Measurements from ENCODE around the gene NFKBIL1. TPM values are rescaled to one million over a fixed set of nuclear protein-coding genes. Genes with fewer than 3 reads are reported as not detected.

Gene NFKBIL1
- total and polyA plus RNA-seq, 9 of the 15 experiments (the other 6 are each of a cell fraction or from before 2014, with no cell fraction given), result 0.49 to 33.1 (median 7.6) TPM

DNA sequence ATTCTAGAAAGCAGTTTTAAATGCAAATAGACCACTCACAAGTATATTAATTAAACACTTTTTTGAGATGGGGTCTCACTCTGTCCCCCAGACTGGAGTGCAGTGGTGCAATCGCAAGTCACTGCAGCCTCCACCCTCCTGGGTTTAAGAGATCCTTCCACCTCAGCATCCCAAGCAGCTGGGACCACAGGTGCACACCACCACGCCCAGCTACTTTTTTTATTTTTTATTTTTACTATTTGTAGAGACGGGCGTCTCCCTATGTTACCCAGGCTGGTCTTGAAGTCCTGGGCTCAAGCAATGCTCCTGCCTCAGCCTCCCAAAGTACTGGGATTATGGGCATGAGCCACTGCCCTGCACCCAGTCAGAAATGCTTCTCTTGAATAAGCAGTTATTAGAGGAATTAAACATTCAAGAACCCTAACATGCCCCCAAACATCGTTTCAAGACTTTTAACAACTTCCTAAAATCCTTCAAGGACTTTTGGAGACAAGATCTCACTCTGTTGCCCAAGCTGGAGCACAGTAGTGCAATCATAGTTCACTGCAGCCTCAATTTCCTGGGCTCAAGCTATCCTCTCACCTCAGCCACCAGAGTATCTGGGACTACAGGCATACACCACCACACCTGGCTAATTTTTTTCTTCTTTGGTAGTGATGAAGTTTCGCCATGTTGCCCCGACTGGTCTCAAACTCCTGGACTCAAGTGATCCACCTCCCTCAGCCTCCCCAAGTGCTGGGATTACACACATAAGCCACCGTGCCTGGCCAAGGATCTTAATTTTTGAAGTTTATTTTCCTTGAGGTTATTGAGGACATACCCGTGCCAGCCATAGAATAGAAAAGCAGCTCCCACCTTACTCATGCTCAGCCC lies 15.4 kb upstream of the NFKBIL1 start (continued):
- TF ChIP-seq, protein P1, sequence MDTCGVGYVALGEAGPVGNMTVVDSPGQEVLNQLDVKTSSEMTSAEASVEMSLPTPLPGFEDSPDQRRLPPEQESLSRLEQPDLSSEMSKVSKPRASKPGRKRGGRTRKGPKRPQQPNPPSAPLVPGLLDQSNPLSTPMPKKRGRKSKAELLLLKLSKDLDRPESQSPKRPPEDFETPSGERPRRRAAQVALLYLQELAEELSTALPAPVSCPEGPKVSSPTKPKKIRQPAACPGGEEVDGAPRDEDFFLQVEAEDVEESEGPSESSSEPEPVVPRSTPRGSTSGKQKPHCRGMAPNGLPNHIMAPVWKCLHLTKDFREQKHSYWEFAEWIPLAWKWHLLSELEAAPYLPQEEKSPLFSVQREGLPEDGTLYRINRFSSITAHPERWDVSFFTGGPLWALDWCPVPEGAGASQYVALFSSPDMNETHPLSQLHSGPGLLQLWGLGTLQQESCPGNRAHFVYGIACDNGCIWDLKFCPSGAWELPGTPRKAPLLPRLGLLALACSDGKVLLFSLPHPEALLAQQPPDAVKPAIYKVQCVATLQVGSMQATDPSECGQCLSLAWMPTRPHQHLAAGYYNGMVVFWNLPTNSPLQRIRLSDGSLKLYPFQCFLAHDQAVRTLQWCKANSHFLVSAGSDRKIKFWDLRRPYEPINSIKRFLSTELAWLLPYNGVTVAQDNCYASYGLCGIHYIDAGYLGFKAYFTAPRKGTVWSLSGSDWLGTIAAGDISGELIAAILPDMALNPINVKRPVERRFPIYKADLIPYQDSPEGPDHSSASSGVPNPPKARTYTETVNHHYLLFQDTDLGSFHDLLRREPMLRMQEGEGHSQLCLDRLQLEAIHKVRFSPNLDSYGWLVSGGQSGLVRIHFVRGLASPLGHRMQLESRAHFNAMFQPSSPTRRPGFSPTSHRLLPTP (IDR thresholded peaks at IDR 0.05; ENCODE audit: borderline replicate concordance, extremely low read depth, insufficient read length), result no peak
- TF ChIP-seq SNIP1 (IDR thresholded peaks at IDR 0.05; ENCODE audit: low read depth) (no peak), DIDO1 (tag; IDR thresholded peaks at IDR 0.05; ENCODE audit: low read depth) (no peak), NFRKB (IDR thresholded peaks at IDR 0.05; ENCODE audit: low read depth) (no peak), ZNF140 (CRISPR knock-in tag; IDR thresholded peaks at IDR 0.05) (no peak), PHF20 (IDR thresholded peaks at IDR 0.05; ENCODE audit: partially characterized antibody) (no peak), STAT5A (IDR thresholded peaks at IDR 0.05; ENCODE audit: borderline replicate concordance, low read length) (no peak), CHD1 (IDR thresholded peaks at IDR 0.05; ENCODE audit: low read length) (no peak), TAF1 (IDR thresholded peaks at IDR 0.05; ENCODE audit: control insufficient read depth, extremely low read depth, insufficient read depth, low read length, severe bottlenecking) (no peak), E2F3 (CRISPR knock-in tag; IDR thresholded peaks at IDR 0.05) (no peak), NONO (IDR thresholded peaks at IDR 0.05; ENCODE audit: low read depth in 2 of 2, low read length in 1 of 2) (no peak), SUPT5H (IDR thresholded peaks at IDR 0.05) (peak; percentile 79), PHB (CRISPR knock-in tag; IDR thresholded peaks at IDR 0.05) (no peak; the same call in 1 of the 2 replicates), CREM (IDR thresholded peaks at IDR 0.05; ENCODE audit: low read depth) (no peak), ZNF23 (CRISPR knock-in tag; IDR thresholded peaks at IDR 0.05) (no peak)
- TF ChIP-seq, protein P2, sequence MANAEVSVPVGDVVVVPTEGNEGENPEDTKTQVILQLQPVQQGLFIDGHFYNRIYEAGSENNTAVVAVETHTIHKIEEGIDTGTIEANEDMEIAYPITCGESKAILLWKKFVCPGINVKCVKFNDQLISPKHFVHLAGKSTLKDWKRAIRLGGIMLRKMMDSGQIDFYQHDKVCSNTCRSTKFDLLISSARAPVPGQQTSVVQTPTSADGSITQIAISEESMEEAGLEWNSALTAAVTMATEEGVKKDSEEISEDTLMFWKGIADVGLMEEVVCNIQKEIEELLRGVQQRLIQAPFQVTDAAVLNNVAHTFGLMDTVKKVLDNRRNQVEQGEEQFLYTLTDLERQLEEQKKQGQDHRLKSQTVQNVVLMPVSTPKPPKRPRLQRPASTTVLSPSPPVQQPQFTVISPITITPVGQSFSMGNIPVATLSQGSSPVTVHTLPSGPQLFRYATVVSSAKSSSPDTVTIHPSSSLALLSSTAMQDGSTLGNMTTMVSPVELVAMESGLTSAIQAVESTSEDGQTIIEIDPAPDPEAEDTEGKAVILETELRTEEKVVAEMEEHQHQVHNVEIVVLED (CRISPR knock-in tag; IDR thresholded peaks at IDR 0.05), result no peak
- TF ChIP-seq, protein P3, sequence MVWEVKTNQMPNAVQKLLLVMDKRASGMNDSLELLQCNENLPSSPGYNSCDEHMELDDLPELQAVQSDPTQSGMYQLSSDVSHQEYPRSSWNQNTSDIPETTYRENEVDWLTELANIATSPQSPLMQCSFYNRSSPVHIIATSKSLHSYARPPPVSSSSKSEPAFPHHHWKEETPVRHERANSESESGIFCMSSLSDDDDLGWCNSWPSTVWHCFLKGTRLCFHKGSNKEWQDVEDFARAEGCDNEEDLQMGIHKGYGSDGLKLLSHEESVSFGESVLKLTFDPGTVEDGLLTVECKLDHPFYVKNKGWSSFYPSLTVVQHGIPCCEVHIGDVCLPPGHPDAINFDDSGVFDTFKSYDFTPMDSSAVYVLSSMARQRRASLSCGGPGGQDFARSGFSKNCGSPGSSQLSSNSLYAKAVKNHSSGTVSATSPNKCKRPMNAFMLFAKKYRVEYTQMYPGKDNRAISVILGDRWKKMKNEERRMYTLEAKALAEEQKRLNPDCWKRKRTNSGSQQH (CRISPR knock-in tag; IDR thresholded peaks at IDR 0.05), result 0 out of 2 replicates have a peak, but pooled peaks have one; percentile 50
- TF ChIP-seq, protein P4, sequence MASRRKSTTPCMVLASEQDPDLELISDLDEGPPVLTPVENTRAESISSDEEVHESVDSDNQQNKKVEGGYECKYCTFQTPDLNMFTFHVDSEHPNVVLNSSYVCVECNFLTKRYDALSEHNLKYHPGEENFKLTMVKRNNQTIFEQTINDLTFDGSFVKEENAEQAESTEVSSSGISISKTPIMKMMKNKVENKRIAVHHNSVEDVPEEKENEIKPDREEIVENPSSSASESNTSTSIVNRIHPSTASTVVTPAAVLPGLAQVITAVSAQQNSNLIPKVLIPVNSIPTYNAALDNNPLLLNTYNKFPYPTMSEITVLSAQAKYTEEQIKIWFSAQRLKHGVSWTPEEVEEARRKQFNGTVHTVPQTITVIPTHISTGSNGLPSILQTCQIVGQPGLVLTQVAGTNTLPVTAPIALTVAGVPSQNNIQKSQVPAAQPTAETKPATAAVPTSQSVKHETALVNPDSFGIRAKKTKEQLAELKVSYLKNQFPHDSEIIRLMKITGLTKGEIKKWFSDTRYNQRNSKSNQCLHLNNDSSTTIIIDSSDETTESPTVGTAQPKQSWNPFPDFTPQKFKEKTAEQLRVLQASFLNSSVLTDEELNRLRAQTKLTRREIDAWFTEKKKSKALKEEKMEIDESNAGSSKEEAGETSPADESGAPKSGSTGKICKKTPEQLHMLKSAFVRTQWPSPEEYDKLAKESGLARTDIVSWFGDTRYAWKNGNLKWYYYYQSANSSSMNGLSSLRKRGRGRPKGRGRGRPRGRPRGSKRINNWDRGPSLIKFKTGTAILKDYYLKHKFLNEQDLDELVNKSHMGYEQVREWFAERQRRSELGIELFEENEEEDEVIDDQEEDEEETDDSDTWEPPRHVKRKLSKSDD (conservative IDR thresholded peaks at IDR 0.05; ENCODE audit: low read length), result no peak
